K562 (cell line): ENCODE data around the gene ETFBKMT. TPM values are rescaled to one million over a fixed set of nuclear protein-coding genes. Genes with fewer than 3 reads are reported as not detected.

Source experiments
- ARNT ChIP-seq, 2 experiments: fragments of 450-650 bp; IDR thresholded peaks; 2 replicates each; pipeline ENCODE4 v1.6.1; 2016; ENCODE audit warnings: mild to moderate bottlenecking in 1 of 2
- CBFB ChIP-seq: sonication (generic); formaldehyde crosslinking; IDR thresholded peaks from 2 replicates; pipeline ENCODE4 v1.4.0; 2020; ENCODE audit warnings: mild to moderate bottlenecking, missing genetic modification reagents
- CC2D1A ChIP-seq: fragments of 450-650 bp; IDR thresholded peaks from 2 replicates; pipeline ENCODE4 v1.6.1; 2017; ENCODE audit warnings: mild to moderate bottlenecking
- CREB1 ChIP-seq, 2 experiments: sonication (generic) in 1 of 2; formaldehyde crosslinking in 1 of 2; IDR thresholded peaks; 2 replicates each; pipeline versions ENCODE4 v1.6.1 to v1.8.0; 2012 to 2022; ENCODE audit warnings: inconsistent platforms in 1 of 2, mild to moderate bottlenecking in 1 of 2, missing genetic modification reagents in 1 of 2, moderate library complexity in 1 of 2
- ETV1 ChIP-seq: fragments of 450-650 bp; conservative IDR thresholded peaks from 2 replicates; pipeline ENCODE4 v1.6.1; 2016; ENCODE audit warnings: missing genetic modification characterization, control low read depth, low read depth, missing compliant biosample characterization
- HNRNPH1 ChIP-seq: fragments of 200-400 bp; formaldehyde crosslinking; optimal IDR thresholded peaks from 2 replicates; pipeline ENCODE3; 2017; ENCODE audit warnings: low read depth, mild to moderate bottlenecking, low read length, moderate library complexity
- KLF6 ChIP-seq: fragments of 250-450 bp; sonication (Bioruptor Pico); IDR thresholded peaks from 2 replicates; pipeline ENCODE4 v1.4.0; 2020; ENCODE audit warnings: mild to moderate bottlenecking, moderate library complexity, borderline replicate concordance
- MBD2 ChIP-seq: sonication (generic); IDR thresholded peaks from 2 replicates; pipeline ENCODE4 v1.6.1; 2016; ENCODE audit warnings: low read depth, borderline replicate concordance
- MEIS2 ChIP-seq: fragments of 450-650 bp; IDR thresholded peaks from 2 replicates; pipeline ENCODE4 v1.6.1; 2014; ENCODE audit warnings: mild to moderate bottlenecking; ENCODE audit not compliant: partially characterized antibody
- PHB ChIP-seq: fragments of 250-450 bp; sonication (Bioruptor Pico); IDR thresholded peaks from 2 replicates; pipeline ENCODE4 v1.5.0; 2021
- RBFOX2 ChIP-seq: fragments of 200-400 bp; formaldehyde crosslinking; IDR thresholded peaks from 2 replicates; pipeline ENCODE4 v1.6.1; 2017; ENCODE audit warnings: low read depth, mild to moderate bottlenecking, low read length, moderate library complexity
- SMARCA5 ChIP-seq: fragments of 450-650 bp; IDR thresholded peaks from 2 replicates; pipeline ENCODE4 v1.6.1; 2016
- TAF9B ChIP-seq: fragments of 450-650 bp; IDR thresholded peaks from 2 replicates; pipeline ENCODE4 v1.6.1; 2018; ENCODE audit warnings: mild to moderate bottlenecking; ENCODE audit not compliant: partially characterized antibody
- TCF3 ChIP-seq: sonication (generic); formaldehyde crosslinking; IDR thresholded peaks from 2 replicates; pipeline ENCODE4 v1.4.0; 2020; ENCODE audit warnings: mild to moderate bottlenecking, missing genetic modification reagents
- USF2 ChIP-seq: sonication (generic); formaldehyde crosslinking; IDR thresholded peaks from 2 replicates; pipeline ENCODE4 v1.5.0; 2020; ENCODE audit warnings: missing genetic modification reagents
- ZNF197 ChIP-seq: fragments of 200-800 bp; sonication (Bioruptor generic); IDR thresholded peaks from 2 replicates; pipeline ENCODE4 v1.6.1; 2016; ENCODE audit warnings: low read depth, missing genetic modification characterization, missing compliant biosample characterization
- ZNF217 ChIP-seq: sonication (generic); formaldehyde crosslinking; IDR thresholded peaks from 2 replicates; pipeline ENCODE4 v1.8.0; 2022; ENCODE audit warnings: mild to moderate bottlenecking, missing genetic modification reagents
- ZNF398 ChIP-seq: fragments of 250-450 bp; sonication (Bioruptor Pico); IDR thresholded peaks from 2 replicates; pipeline ENCODE4 v1.8.0; 2021; ENCODE audit warnings: moderate library complexity, mild to moderate bottlenecking, inconsistent platforms
- ZNF445 ChIP-seq: fragments of 250-450 bp; sonication (Bioruptor Pico); IDR thresholded peaks from 2 replicates; pipeline ENCODE4 v1.4.0; 2020; ENCODE audit warnings: low read depth, mild to moderate bottlenecking, moderate library complexity
- ZNF696 ChIP-seq: fragments of 250-450 bp; sonication (Bioruptor Pico); conservative IDR thresholded peaks from 2 replicates; pipeline ENCODE4 v1.4.0; 2020; ENCODE audit warnings: mild to moderate bottlenecking, moderate library complexity
- polyA plus RNA-seq, 8 experiments: library from polyadenylated mRNA; depleted of rRNA in 4 of 8; stranded (reverse) in 5 of 8; unstranded in 3 of 8; fragments of >200 nt; fragmentation: Nextera tagmentation in 2 of 8; fragmentation: Illumina TruSeq in 1 of 8; extraction: Ambion mirVana in 2 of 8; extraction: Trizol in 1 of 8; gene quantifications; 2 replicates each; pipeline versions ENCODE4 v1.2.1 to v1.2.3, GENCODE V29; 2011 to 2014; ENCODE audit warnings: inconsistent platforms in 1 of 8, missing spikeins in 1 of 8
- total RNA-seq, 7 experiments: library from RNA; depleted of rRNA in 6 of 7; stranded (reverse); fragments of >200 nt in 6 of 7; fragmentation: Illumina TruSeq in 2 of 7; extraction: Trizol in 2 of 7; gene quantifications; 2 replicates each; pipeline versions ENCODE4 v1.2.1 to v1.2.3, GENCODE V29; 2011 to 2021; ENCODE audit warnings: low replicate concordance in 1 of 7
- TF ChIP-seq, protein P1 (sequence below), 2 experiments: fragments of 250-450 bp in 1 of 2; fragments of 450-650 bp in 1 of 2; sonication (Bioruptor Pico) in 1 of 2; IDR thresholded peaks; 2 replicates each; pipeline versions ENCODE4 v1.6.1 to v1.8.0; 2016 to 2021; ENCODE audit warnings: mild to moderate bottlenecking in 2 of 2, moderate library complexity in 2 of 2, missing compliant biosample characterization in 1 of 2, missing genetic modification characterization in 1 of 2
- TF ChIP-seq, protein P2 (sequence below): sonication (generic); formaldehyde crosslinking; IDR thresholded peaks from 2 replicates; pipeline ENCODE4 v1.8.0; 2022; ENCODE audit warnings: missing genetic modification reagents, mild to moderate bottlenecking, moderate library complexity, borderline replicate concordance
- TF ChIP-seq, protein P3 (sequence below): fragments of 200-800 bp; sonication (Bioruptor generic); IDR thresholded peaks from 2 replicates; pipeline ENCODE4 v1.6.1; 2017; ENCODE audit warnings: missing genetic modification characterization, missing compliant biosample characterization

The ETFBKMT gene
- total and polyA plus RNA-seq, 9 of the 15 experiments (the other 6 are each of a cell fraction or from before 2014, with no cell fraction given) = 0.18 to 1.7 (median 0.96) TPM

DNA sequence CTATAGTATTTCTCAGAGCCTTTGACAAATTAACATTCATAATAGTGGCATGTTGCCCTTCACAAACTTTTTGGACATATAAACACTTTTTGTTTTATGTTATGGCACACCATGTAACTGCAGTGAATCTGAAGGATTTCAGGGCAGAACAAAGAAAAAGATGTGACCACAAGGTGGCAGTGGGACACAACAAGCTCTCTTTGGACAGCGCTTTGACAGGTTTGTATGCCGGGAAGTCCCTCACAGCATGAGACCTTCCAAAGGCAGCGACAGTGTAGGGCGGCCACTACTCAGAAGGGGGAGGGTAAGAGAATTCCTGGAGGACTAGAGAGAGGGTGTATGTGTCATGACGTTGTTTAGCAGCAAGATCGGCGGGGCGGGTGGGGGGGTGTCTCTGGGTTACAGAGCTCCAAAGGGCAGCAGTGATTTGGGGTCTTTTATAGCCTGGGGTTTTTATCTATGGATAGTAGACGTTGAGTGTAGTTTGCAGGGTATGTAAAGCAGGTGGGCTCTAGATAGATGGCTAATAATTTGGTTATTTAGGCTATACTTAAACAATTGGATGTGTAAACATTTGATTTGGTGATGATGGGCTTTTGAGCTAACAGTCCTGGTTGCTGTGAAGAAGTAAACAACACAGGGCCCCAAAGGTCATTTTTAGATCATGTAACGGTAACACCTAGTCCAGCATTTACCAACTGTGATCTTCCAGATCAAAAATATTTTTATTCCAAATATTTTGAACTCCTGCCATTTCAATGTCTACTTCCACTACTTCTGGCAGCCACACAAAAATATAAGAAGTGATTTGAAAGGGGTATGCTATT is 22.9 kb downstream of the ETFBKMT start (continued):
- TF ChIP-seq, protein P1, sequence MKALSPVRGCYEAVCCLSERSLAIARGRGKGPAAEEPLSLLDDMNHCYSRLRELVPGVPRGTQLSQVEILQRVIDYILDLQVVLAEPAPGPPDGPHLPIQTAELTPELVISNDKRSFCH (CRISPR knock-in tag; IDR thresholded peaks at IDR 0.05) = no peak
- TF ChIP-seq, protein P1 (tag; IDR thresholded peaks at IDR 0.05) = no peak
- no peak for TF ChIP-seq MBD2
- TF ChIP-seq KLF6 (CRISPR knock-in tag) = no peak
- no peak for TF ChIP-seq RBFOX2
- peak; percentile 51 for TF ChIP-seq MEIS2
- TF ChIP-seq PHB (CRISPR knock-in tag) = no peak
- no peak for TF ChIP-seq ZNF197 (CRISPR knock-in tag)
- TF ChIP-seq CREB1 (IDR thresholded peaks at IDR 0.05) = no peak
- no peak for TF ChIP-seq CREB1 (CRISPR knock-in tag; IDR thresholded peaks at IDR 0.05)
- TF ChIP-seq TAF9B = no peak
- peak; percentile 81; the same call in 1 of the 2 replicates for TF ChIP-seq CC2D1A
- no peak for TF ChIP-seq SMARCA5
- TF ChIP-seq ZNF445 = peak; percentile 59; the same call in 1 of the 2 replicates
- TF ChIP-seq ETV1 = no peak
- TF ChIP-seq, protein P2, sequence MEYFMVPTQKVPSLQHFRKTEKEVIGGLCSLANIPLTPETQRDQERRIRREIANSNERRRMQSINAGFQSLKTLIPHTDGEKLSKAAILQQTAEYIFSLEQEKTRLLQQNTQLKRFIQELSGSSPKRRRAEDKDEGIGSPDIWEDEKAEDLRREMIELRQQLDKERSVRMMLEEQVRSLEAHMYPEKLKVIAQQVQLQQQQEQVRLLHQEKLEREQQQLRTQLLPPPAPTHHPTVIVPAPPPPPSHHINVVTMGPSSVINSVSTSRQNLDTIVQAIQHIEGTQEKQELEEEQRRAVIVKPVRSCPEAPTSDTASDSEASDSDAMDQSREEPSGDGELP = no peak
- TF ChIP-seq HNRNPH1 = no peak
- TF ChIP-seq TCF3 (CRISPR knock-in tag) = no peak
- TF ChIP-seq, protein P3, sequence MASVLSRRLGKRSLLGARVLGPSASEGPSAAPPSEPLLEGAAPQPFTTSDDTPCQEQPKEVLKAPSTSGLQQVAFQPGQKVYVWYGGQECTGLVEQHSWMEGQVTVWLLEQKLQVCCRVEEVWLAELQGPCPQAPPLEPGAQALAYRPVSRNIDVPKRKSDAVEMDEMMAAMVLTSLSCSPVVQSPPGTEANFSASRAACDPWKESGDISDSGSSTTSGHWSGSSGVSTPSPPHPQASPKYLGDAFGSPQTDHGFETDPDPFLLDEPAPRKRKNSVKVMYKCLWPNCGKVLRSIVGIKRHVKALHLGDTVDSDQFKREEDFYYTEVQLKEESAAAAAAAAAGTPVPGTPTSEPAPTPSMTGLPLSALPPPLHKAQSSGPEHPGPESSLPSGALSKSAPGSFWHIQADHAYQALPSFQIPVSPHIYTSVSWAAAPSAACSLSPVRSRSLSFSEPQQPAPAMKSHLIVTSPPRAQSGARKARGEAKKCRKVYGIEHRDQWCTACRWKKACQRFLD = no peak
- no peak for TF ChIP-seq USF2
- TF ChIP-seq ZNF398 (CRISPR knock-in tag) = no peak
- no peak for TF ChIP-seq ZNF217 (CRISPR knock-in tag)
- no peak for TF ChIP-seq CBFB
- no peak for TF ChIP-seq ZNF696 (CRISPR knock-in tag)
- no peak for TF ChIP-seq ARNT (IDR thresholded peaks at IDR 0.05)
